Measurements from ENCODE around the gene COL1A1.

Gene COL1A1

DNA sequence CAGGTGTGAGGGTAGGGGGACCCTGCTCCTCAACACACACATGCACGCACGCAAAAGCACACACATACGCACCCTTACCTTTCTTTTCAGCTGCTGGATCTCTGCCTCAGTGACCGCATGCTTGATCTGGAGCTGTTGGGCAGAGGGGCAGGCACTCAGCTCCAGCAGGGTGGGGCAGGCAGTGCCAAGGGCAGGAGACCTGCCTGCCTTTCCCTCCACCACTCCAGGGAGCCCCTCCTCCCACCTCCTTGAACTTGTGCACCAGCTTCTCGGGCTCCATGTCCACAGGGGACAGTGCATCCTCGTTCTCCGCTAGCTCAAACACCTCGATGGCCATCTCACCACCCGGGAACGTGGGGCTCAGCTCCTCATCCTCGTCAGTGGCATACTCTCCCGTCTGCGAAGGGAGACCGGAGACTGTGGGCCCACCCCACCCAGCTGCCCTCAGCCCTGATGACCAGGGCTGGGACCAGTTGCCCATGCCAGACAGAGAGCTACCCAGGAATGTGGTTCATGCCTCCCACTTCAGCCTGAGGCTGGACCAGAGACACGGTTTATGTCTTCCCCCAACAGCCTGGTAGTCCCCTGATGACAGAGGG lies 62.1 kb downstream of the COL1A1 start:
- no peak for DNase-seq

DNA sequence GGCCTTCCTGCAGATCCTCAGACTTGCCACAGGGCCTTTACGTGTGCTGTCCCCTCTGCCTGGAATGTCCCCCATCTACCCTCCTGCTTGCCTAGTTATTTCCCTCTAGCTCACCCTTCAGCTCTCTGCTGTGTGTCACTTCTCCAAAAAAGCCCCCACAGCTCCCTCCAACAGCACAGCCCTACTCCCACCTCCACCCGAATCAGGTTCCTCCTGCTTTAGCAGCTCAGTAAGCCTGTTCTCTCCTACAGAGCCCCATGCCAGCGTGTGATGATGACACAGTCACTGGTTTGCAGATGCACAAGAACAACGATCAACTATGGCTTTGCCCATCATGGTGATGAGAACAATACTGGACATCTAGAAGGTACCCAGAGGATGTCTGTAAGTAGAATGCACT lies 64.4 kb downstream of the COL1A1 start:
- DNase-seq: no peak

DNA sequence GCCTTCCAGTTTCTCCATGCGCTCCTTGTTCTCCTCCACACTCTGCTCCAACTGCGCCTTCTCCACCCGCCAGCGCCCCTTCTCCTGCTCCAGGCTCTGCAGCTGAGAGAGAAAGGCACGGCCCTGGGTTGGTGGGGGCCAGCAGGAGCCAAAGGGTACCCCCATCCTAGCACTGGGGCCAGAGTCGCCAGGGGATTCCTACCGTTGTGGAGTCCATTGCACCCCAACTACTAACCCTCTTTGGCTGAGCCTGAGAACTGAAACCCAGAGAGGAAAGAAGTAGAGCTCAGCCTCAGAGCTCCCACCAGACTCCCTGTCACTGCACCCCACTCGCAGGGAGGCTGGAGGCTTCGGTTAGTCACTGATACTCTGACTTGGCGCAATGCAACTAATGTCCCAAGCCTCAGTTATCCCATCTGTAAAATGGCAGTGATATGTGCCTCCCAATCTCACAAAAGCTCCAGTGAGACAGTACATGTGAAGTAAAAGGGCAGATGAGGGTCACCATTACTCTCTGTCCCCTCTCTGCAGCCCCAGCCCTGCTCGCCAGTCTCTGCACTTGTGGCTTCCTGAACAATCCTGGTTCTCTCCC lies 65.2 kb downstream of the COL1A1 start:
- DNase-seq: no peak

DNA sequence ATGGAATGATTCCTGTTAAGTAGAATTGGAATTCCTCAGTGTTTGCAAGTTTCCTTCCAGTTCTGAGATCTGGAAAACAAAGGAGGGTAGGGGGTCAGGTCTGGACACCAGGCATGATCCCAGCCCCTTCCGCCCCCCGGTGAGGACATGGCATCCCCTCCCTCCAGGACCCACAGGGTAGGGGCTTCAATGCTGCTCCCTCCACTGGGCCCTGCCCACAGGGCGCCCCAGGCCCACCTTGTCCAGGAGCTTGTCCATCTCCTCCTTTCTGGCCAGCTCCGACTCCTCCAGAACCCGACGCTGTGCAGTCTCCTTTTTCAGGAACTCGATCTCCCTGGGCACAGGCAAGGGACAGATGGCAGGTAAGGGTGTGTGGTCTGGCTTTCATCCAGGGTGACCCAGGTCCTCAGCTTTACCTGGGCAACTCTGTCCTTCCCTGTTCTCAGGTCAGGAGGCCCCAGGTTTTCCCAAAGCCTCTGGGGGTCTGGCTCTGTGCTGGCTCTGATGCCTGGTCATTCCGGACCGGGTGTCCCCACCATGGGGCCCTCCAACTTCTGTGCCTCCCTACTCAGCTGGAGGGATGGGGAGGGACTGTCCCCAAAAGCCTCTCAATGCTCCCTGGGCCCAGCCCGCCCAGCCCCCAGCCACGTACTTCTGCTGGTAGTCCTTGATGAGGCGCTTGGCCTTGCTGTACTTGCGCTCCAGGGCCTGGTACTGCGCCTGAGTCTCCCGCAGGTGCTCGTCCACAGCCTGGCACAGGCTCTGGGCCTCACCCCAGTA lies 65.9 kb downstream of the COL1A1 start:
- no peak for DNase-seq

DNA sequence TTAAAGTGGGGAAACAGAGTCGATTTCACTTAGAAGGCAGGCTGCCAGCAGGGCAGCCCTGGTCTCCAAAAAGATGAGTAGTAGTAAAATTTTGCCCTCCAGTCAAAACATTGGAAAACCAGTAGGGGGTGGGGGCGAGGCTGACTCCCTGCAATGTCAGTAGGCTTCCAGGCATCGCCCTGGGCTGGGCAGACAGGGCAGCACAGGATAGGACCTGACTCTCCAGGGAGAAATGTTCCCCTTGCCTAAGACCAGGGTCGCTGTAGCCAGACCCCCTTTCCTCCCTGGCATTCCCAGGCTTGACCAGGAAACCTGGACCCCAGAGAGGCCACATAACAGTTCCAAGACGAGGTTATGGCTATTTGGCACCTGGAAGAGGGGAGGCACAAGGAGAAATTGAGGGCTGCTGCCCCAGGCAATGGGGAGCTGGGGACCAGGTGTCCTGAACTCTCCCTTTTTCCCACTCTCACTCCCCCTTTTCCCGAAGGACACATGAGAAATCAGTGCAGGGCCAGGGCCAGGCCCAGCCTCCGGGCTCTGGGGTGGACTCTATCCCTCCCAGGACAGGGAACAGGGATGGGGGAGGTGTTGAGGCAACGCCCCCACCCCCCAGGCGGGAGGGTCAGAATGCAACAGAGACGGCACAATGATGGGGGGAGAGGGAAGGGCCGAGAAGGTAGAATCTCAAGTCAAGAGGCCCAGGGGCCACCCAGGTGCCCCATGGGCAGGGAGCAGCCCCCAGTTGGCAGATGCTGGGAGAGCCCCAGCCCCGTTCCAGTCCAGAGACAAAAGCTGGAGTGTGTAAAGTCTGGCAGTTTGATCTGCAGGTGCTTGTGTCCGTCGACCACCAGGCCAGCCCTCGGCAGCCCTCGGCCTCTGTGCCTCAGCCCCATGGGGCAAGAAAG lies 67.0 kb downstream of the COL1A1 start:
- DNase-seq: no peak

DNA sequence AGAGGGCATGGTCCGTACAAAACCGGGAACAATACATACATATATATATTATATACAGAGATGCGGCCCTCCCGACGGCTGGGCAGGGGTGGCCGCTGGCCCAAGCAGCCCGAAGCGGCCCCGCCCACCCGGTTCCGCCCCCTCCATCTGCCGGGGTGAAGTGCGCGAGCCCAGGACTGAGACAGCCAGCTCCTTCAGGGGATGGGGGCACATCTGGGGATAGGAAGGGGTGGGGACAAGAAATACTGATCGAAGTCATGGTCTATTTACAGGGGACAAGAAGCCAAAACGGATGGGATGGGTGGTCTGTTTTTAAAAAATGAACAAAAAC lies 67.7 kb downstream of the COL1A1 start:
- no peak for DNase-seq

Data from effector CD4-positive, alpha-beta T cell (primary cell).